Lower leg skin (tissue), 4 donors: ENCODE results near the gene RCOR2. TPM values are rescaled to one million over a fixed set of nuclear protein-coding genes. Genes with fewer than 3 reads are reported as not detected.

ENCODE experiments used
- DNase-seq, 2 donors: peaks; one replicate each; pipeline ENCODE4 v3.0.0-alpha.2; 2019; ENCODE audit warnings: low spot score in 2 of 2
- H3K4me3 ChIP-seq: fragments of 200-600 bp; sonication (generic); 2 replicates; pipeline ENCODE4 v1.5.1; 2017; ENCODE audit warnings: mild to moderate bottlenecking, low read depth; ENCODE audit not compliant: poor library complexity, severe bottlenecking
- POLR2A ChIP-seq, 2 donors: fragments of 450-650 bp; IDR thresholded peaks; one replicate each; pipeline ENCODE4 v1.6.1; 2016 to 2017; ENCODE audit warnings: antibody characterized with exemption in 2 of 2, mild to moderate bottlenecking in 1 of 2, moderate library complexity in 1 of 2
- WGBS, 2 donors: methylation state at CpG; one replicate each; pipeline ENCODE4 v1.1.5; 2018; 5-methylcytosine and 5-hydroxymethylcytosine counted together
- intact Hi-C: fragments of 100-400 bp; cut with DNase I; formaldehyde crosslinking; loops from one replicate; pipeline ENCODE4 v1.15.0; 2023; ENCODE audit warnings: low total_unique reads
- total RNA-seq, 4 donors: library from RNA; depleted of rRNA; stranded (reverse); fragments of >200 nt; gene quantifications; one replicate each; pipeline ENCODE4 v1.1.0, GENCODE V29; 2016
- TF ChIP-seq, protein P1 (sequence below), 3 donors: fragments of 450-650 bp; IDR thresholded peaks; one replicate each; pipeline ENCODE4 v1.5.1; 2016; ENCODE audit warnings: antibody characterized with exemption in 3 of 3, mild to moderate bottlenecking in 3 of 3, moderate library complexity in 2 of 3

RCOR2 gene
- total RNA-seq, 4 donors from 2014 or later, result 0.16 TPM; not detected in 3

DNA sequence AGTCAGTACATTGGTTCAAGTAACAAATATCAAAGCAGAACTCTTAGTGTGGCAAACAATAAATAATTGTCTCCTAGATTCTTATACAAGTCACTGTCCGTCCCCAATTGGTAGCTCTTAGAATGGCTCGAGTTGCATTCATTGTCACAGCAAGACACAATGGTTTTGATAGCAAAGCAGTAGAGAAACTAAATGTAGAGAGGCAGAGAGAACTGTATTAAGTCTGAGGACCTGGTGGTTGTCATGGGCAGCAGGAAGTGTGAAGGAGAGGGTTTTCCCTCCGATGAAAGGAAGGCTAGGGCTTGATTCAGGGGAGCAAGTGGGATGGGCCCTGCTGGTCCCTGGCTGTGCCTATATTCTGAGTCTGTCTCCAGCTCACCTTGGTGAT lies 36.6 kb downstream of the RCOR2 start:
- 29 to 36% methylated on average over 3 of the region's 3 CpGs for WGBS, 2 donors
- intact Hi-C loops, result no loop called here
- TF ChIP-seq, protein P1, sequence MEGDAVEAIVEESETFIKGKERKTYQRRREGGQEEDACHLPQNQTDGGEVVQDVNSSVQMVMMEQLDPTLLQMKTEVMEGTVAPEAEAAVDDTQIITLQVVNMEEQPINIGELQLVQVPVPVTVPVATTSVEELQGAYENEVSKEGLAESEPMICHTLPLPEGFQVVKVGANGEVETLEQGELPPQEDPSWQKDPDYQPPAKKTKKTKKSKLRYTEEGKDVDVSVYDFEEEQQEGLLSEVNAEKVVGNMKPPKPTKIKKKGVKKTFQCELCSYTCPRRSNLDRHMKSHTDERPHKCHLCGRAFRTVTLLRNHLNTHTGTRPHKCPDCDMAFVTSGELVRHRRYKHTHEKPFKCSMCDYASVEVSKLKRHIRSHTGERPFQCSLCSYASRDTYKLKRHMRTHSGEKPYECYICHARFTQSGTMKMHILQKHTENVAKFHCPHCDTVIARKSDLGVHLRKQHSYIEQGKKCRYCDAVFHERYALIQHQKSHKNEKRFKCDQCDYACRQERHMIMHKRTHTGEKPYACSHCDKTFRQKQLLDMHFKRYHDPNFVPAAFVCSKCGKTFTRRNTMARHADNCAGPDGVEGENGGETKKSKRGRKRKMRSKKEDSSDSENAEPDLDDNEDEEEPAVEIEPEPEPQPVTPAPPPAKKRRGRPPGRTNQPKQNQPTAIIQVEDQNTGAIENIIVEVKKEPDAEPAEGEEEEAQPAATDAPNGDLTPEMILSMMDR (IDR thresholded peaks at IDR 0.05), result no peak
- TF ChIP-seq POLR2A (IDR thresholded peaks at IDR 0.05), result no peak

DNA sequence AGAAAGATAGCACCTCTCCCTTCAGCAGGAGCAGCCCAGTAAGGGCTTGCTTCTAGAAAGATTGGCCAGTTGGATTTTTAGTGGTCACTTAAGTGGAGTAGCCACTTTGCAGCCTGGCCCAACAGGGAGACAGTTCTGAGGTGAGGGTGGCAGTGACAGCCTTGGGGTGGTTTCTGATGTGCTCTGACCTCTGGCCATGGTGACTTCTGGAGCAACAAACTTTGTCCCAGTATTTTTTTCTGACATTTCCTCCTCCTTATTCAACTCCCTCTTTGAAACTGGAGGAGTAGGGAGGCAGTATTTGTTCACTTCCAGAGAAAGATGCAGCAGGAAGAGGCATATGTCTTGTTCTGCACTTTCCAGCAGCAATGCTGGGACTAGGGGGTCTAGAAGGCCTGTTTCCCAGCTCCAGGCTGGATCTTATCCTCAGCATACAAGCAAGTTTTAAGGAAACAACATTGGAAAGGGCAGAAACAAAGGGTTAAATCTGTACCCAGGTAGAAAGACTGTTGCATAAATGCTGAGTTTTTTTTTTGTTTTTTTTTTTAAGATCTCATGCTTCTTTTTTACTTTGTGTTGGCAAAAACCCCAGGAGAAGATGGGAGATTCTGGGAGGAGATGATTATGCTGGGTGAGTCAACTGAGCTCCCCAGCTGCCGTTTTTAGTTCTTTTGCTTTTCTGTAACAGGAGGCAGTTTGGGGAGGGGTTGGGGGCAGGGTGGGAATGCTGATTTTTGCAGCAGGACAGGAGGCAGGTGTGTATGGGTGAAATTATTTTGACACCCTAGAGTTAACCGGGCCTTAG lies 37.2 kb downstream of the RCOR2 start:
- intact Hi-C loops, result no loop called here
- no peak for TF ChIP-seq POLR2A (IDR thresholded peaks at IDR 0.05)
- TF ChIP-seq, protein P1 (IDR thresholded peaks at IDR 0.05), result no peak
- no peak for DNase-seq
- no peak overlapping the region for H3K4me3 ChIP-seq
- WGBS, 2 donors, result 28 to 30% methylated on average over 2 of the region's 2 CpGs

More for the DNA sequence above, 36.6 kb downstream of the RCOR2 start:
- no peak for DNase-seq
- no peak overlapping the region for H3K4me3 ChIP-seq

DNA sequence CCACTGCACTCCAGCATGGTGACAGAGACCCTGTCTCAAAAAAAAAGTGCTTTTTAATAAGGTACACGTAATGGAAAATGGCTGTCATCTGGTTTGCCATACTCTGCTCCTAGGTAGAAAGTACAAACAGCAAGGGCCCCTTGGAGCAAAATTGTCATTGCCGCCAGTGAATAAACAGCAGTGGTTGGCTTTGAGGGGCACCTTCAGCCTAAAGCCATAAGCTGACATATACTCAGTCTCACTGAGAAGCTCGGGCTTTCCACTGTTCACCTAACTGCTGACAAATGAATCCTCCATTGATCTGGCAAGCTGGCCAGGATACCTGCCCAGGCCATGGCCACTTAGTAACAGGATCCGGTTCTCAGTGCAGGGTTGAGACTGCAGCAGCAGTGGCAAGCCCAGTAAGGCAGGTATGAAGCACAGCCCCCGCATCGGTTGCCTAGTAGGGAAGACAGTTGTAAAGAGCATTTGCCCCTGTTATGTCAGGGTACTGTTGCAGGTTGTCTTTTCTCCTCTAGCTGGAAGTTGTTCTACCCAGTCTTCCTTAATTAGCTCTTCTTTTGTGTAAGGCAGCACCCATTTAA lies 39.2 kb downstream of the RCOR2 start:
- 89 to 93% methylated on average over 6 of the region's 6 CpGs for WGBS, 2 donors

DNA sequence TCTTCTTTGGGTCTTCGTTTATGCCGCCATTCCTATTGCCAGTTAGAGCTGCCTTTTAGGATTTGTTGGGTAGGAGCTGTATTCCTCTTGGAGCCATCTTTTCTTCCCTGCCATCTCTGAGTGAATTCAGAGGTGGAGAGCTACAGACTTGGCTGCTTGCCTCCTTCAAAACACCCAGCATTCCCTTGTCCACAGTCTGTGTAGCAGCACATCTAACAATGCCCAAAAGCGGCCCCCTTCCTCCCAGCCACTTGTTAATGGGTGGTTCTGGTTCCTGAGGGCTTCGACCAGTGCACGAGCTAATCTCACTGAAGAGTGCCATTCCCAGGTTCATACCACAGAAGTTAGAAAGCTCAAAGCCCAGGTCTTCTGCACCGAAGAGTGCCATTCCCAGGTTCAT lies 40.3 kb downstream of the RCOR2 start:
- DNase-seq, result no peak
- TF ChIP-seq, protein P1 (IDR thresholded peaks at IDR 0.05), result no peak
- TF ChIP-seq POLR2A (IDR thresholded peaks at IDR 0.05), result no peak
- H3K4me3 ChIP-seq, result no peak overlapping the region
- WGBS, 2 donors, result 94 to 97% methylated on average over 6 of the region's 6 CpGs
- intact Hi-C loops, result no loop called here

More for the DNA sequence above, 39.2 kb downstream of the RCOR2 start:
- intact Hi-C loops, result no loop called here
- DNase-seq, result no peak
- no peak overlapping the region for H3K4me3 ChIP-seq
- TF ChIP-seq, protein P1 (IDR thresholded peaks at IDR 0.05), result no peak
- no peak for TF ChIP-seq POLR2A (IDR thresholded peaks at IDR 0.05)

DNA sequence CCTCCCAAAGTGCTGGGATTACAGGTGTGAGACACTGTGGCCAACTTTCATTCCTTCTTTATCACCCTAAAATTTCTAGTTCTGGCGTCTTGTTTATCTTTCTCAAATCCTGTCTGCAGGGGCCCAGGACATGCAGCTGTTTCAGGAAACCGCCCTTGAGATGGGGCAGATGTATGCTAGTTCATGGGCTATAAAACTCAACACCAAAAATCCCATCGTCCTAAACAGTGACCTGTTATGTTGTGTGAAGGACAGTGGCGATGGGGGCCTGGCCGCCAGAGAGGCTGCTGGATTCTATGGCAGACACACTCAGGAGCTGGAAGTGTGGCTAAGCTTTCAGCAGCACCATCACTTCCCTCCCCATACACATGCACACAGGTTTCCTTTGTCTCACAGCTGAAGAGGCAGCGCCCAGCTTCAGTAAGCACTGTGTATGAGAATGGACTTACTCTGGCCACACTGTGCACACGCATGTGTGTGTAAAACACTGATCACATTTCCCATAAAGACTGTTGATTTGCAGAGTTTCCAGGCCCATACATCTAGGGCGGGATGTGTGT lies 41.4 kb downstream of the RCOR2 start:
- TF ChIP-seq, protein P1 (IDR thresholded peaks at IDR 0.05), result no peak
- no peak for TF ChIP-seq POLR2A (IDR thresholded peaks at IDR 0.05)
- H3K4me3 ChIP-seq, result no peak overlapping the region
- DNase-seq, result no peak
- WGBS, 2 donors, result 86 to 93% methylated on average over 8 of the region's 8 CpGs
- intact Hi-C loops, result no loop called here
